Left ventricle myocardium superior (tissue), 1 donor: ENCODE data around the gene CTNNBIP1. TPM values are rescaled to one million over a fixed set of nuclear protein-coding genes. Genes with fewer than 3 reads are reported as not detected.

Experiments
- ATAC-seq: fragments of 200-7000 bp; cut with Tn5 transposase; one replicate; pipeline ENCODE4 v1.9.1; 2020; ENCODE audit warnings: mild to moderate bottlenecking, moderate library complexity
- DNase-seq: peaks from one replicate; pipeline ENCODE4 v3.0.0-alpha.2; 2020
- intact Hi-C: fragments of 100-400 bp; cut with micrococcal nuclease; formaldehyde crosslinking; loops from one replicate; pipeline ENCODE4 v1.11.0; 2022
- total RNA-seq: library from RNA; stranded (reverse); fragmentation: NEBNext Ultra II Directional; extraction: Animal tissue kit (Norgen Biotek cat#: 25700); gene quantifications from one replicate; pipeline ENCODE4 v1.2.1, GENCODE V29; 2021
- donor health status: DM: no; HTN: yes; CAD: no; lungs with severe emphysema.

The CTNNBIP1 gene
- total RNA-seq, 1 donor from 2014 or later = 45.9 TPM

GRCh38 chr1:9866836-9867235, 43.2 kb downstream of the CTNNBIP1 start:
- intact Hi-C loops = loop anchor here (5.0 kb wide), 1 partner anchor 85 kb away; no protein-coding TSS in a partner anchor
- ATAC-seq (no peak), DNase-seq (no peak)

- ATAC-seq (no peak), DNase-seq (no peak)
- intact Hi-C loops = loop anchor here (5.0 kb wide), 1 partner anchor 83 kb away; no protein-coding TSS in a partner anchor
These were observed 44.3 kb downstream of the CTNNBIP1 start for GRCh38 chr1:9865724-9866123.

GRCh38 chr1:9863371-9863770, 46.7 kb downstream of the CTNNBIP1 start:
- ATAC-seq (no peak), DNase-seq (no peak)
- intact Hi-C loops = no loop called here

GRCh38 chr1:9861360-9861759, 48.7 kb downstream of the CTNNBIP1 start:
- intact Hi-C loops = no loop called here
- DNase-seq (no peak), ATAC-seq (no peak)

- intact Hi-C loops = no loop called here
- no peak for DNase-seq
- no peak for ATAC-seq
These were observed 49.2 kb downstream of the CTNNBIP1 start for GRCh38 chr1:9860887-9861286.

GRCh38 chr1:9859281-9860014, 50.6 kb downstream of the CTNNBIP1 start:
- no peak for DNase-seq
- intact Hi-C loops = no loop called here
- no peak for ATAC-seq

GRCh38 chr1:9858293-9859035, 51.6 kb downstream of the CTNNBIP1 start:
- intact Hi-C loops = no loop called here
- DNase-seq (no peak), ATAC-seq (no peak)

GRCh38 chr1:9855186-9855585, 54.9 kb downstream of the CTNNBIP1 start:
- no peak for ATAC-seq
- no peak for DNase-seq
- intact Hi-C loops = no loop called here

- no peak for ATAC-seq
- no peak for DNase-seq
- intact Hi-C loops = no loop called here
These were observed 56.8 kb downstream of the CTNNBIP1 start for GRCh38 chr1:9853249-9853595.

GRCh38 chr1:9852410-9853248, 57.4 kb downstream of the CTNNBIP1 start:
- peak; percentile 63 for ATAC-seq
- intact Hi-C loops = no loop called here
- DNase-seq = no peak

- DNase-seq = no peak
- ATAC-seq = no peak
- intact Hi-C loops = no loop called here
These were observed 58.1 kb downstream of the CTNNBIP1 start for GRCh38 chr1:9852004-9852403.

GRCh38 chr1:9850442-9851162, 59.5 kb downstream of the CTNNBIP1 start:
- intact Hi-C loops = no loop called here
- no peak for ATAC-seq
- DNase-seq = no peak

- intact Hi-C loops = no loop called here
- ATAC-seq (no peak), DNase-seq (no peak)
These were observed 60.2 kb downstream of the CTNNBIP1 start for GRCh38 chr1:9849691-9850441.

- no peak for DNase-seq
- intact Hi-C loops = no loop called here
- peak; percentile 60 for ATAC-seq
These were observed 62.0 kb downstream of the CTNNBIP1 start for GRCh38 chr1:9848022-9848421.

GRCh38 chr1:9847269-9847668, 62.8 kb downstream of the CTNNBIP1 start:
- intact Hi-C loops = no loop called here
- ATAC-seq (no peak), DNase-seq (no peak)

GRCh38 chr1:9846611-9847171, 63.4 kb downstream of the CTNNBIP1 start:
- intact Hi-C loops = no loop called here
- DNase-seq = no peak
- ATAC-seq = no peak

GRCh38 chr1:9845914-9846313, 64.2 kb downstream of the CTNNBIP1 start:
- intact Hi-C loops = no loop called here
- DNase-seq = no peak

GRCh38 chr1:9844756-9845155, 65.3 kb downstream of the CTNNBIP1 start:
- intact Hi-C loops = no loop called here
- DNase-seq (no peak), ATAC-seq (no peak)

More at GRCh38 chr1:9845914-9846313, 64.2 kb downstream of the CTNNBIP1 start:
- no peak for ATAC-seq
